Measurements from ENCODE around the gene REXO1.
"Not testable (repeated sequence)": the region's sequence is repeated elsewhere in the genome, so short reads cannot be mapped to it uniquely, and the experiment has no call there.

The REXO1 gene

DNA sequence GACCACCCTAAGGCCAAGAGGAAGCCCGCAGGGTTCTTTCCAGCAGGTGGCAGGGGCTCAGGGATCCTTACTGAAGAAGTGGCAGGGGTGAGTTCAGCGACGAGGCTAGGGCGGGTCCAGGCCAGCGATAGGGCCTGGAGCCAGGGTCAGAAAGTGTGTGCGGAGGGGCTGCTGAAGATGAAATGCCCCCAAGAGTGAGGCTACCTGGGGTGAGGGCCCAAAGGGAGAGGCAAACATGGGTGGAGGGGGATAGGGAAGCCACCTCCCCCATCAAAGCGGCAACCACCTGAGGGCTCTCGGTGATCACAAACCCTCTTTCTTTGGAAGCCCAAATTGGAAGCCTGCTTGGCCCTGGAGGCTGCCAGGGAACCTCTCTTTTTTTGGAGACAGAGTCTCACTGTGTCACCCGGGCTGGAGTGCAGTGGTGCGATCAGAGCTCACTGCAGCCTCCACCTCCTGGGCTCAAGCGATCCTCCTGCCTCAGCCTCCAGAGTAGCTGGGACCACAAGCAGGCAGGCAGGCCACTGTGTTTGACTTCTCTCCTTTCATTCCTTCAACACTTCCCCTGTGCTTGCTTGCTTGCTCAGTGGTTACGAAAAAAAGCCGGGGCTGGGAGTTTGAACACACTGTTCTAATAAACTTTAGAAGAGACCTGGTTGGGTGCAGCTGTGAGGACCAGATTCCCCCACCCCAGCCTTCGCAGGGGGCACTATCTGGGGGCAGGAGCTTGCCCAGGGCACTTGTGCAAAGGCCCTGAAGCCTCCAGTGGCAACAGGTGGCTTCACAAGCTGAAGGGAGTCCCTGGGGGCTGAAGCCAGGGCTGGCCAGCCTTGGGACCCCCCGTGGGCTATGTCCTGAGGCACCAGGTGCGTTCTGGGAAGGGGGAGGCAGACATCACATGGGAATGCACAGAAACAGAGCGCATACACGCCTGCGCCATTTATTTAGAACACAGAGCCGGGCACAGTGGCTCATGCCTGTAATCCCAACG is 34.8 kb downstream of the REXO1 start:
- no peak for DNase-seq (ENCODE audit: low spot score)

GRCh38 chr19:1812426-1813191 is 35.7 kb downstream of the REXO1 start:
- DNase-seq (ENCODE audit: low spot score), result peak; percentile 59

GRCh38 chr19:1811942-1812425 is 36.3 kb downstream of the REXO1 start, which contains the start of gene ATP8B3:
Gene ATP8B3 (minus strand): TSS chr19:1812276. CDS start chr19:1811736, 540 bp downstream.
- no peak for DNase-seq (ENCODE audit: low spot score)

- DNase-seq (ENCODE audit: low spot score), result no peak
These were observed 36.8 kb downstream of the REXO1 start for GRCh38 chr19:1811472-1811894.

DNA sequence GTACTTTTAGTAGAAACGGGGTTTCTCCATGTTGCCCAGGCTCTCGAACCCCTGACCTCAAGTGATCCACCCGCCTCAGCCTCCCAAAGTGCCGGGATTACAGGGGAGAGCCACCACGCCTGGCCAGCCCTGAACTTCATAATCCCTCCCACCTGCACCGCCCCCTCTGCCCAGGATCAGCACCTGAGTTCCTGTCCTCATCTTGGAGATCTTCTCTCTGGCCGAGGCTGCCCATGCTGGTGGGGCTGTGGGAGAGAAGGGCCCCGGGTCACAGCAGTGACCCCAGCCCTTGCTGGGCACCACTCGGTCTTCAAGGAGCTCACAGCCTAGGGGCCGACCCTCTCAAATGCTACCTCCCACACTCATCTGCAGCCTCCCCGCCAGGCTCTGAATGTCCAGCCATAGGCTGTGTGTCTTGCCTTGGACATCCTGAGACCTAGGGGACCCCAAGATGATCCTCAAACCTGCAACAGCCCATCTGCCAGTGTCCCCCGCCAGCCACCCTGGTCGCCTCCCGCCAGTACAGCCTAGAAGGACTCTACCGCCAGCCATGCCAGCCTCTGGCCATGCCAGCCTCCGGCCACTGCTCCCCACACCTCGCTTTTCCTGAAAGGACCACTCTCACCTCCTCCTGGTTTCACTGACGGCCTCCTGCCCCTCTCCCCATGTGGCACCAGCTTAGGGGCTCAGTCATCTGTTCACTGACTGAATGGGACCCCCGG is 37.7 kb downstream of the REXO1 start:
- DNase-seq (ENCODE audit: low spot score), result no peak

GRCh38 chr19:1809678-1810077 is 38.6 kb downstream of the REXO1 start:
- DNase-seq (ENCODE audit: low spot score), result no peak

- no peak for DNase-seq (ENCODE audit: low spot score)
These were observed 39.9 kb downstream of the REXO1 start for GRCh38 chr19:1808395-1808731.

GRCh38 chr19:1807695-1808394 is 40.4 kb downstream of the REXO1 start:
- no peak for DNase-seq (ENCODE audit: low spot score)

DNA sequence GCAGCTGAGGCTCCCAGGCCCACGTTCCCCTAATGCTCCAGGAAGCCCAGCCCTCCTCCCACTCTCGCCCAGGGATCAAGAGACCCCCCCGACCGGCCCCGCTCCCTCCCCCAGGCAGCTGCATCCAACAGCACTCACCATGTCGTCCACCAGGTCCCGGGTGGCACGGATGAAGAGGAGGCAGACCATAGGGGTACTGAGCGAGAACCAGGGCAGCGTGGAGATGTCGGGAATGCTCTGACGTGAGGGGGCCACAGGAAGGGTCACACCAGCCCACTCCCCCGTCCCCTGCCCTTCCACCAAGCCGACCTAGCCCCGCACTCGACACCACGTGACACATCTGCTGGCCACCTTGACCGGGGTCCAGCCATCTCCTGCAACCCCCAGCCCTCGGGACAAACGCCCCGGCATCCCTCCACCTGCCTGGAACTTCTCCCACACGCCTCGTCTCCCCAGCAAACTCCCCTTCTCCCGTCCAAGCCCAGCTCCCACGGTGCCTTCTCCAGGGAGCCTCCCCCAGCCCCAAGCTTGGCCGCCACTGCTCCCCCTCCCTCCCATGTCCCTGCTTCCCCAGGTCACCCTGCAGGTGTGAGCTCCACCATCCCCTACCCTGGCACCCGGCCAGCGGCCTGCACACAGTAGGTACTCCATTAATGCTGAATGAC is 41.1 kb downstream of the REXO1 start:
- no peak for DNase-seq (ENCODE audit: low spot score)

GRCh38 chr19:1806184-1807029 is 41.9 kb downstream of the REXO1 start:
- DNase-seq (ENCODE audit: low spot score), result no peak

DNA sequence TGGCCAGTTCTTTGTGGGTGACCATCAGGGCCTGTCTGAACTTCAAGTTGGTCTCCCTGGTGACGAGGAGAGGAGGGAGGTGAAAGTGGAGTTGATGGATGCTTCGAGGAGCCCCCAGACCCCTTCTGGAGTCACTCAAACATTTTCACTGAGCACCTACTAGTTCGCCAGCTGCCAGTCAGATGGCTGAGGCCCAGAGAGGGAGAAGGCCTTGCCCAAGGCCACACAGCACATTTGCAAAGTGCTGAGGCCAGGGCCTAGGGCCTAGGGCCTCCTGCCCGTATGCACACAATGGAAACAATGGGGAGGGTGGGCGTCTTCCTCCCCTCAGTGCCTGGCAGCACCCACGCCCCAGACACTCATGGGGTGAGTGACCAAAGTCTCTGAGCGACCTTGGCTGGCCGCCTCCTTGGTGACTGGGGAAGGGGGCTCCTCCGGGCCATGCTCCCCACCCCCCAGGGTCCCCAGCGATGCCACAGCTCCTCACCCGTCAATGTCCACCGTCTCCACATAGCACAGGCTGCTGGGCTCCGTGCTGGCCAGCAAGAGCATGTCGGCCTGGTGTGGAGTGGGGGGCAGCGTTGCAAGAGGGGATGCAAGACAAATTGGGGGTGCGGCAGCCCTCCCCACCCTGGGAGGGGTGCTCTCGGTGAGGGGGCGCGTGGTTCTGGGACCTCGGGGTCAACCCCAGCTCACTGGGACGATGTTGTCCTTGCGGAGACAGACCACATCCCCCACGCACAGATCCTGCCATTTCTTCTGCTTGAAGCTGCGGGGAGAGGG is 42.7 kb downstream of the REXO1 start:
- DNase-seq (ENCODE audit: low spot score), result no peak

- DNase-seq (ENCODE audit: low spot score), result no peak
These were observed 43.4 kb downstream of the REXO1 start for GRCh38 chr19:1804858-1805257.

GRCh38 chr19:1799695-1800342 is 48.5 kb downstream of the REXO1 start:
- no peak for DNase-seq (ENCODE audit: low spot score)

- DNase-seq (ENCODE audit: low spot score), result not testable (repeated sequence)
These were observed 51.0 kb downstream of the REXO1 start for GRCh38 chr19:1797313-1797712.

DNA sequence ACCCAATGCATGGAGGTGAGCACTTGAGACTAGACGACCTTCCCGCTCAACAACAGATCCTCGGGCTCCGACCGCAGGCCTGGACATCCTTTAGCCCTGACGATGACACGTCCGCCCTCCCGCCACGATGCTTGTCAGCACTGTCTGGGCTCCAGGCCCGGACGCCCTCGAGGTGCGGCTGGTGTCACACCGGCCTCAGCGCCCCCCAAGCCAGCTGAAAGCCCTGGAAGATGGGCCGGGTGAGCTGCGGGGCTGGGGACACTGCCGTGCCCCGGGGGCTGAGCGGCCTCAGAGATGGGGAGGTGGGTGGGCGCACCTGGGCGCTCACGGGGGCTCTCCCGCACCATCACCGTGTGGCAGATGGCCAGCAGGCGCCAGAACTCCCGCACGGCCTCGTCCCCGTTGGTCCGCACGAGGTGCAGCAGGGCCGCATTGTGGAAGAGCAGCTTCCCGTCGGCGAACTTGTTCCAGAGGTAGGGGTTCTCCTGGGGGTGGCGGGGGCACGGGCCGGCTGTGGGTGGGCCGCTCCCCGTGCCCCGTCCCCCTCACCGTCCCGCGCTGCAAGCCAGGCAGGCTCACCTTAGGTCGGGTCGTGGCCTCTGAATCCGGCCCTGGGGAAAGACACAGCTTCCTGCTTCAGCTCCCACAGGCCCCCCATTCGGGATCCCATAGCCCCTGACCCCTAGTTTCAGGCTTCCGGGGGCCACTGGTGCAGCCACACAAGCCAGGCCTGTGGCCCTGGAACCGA is 51.7 kb downstream of the REXO1 start:
- no peak for DNase-seq (ENCODE audit: low spot score)

DNA sequence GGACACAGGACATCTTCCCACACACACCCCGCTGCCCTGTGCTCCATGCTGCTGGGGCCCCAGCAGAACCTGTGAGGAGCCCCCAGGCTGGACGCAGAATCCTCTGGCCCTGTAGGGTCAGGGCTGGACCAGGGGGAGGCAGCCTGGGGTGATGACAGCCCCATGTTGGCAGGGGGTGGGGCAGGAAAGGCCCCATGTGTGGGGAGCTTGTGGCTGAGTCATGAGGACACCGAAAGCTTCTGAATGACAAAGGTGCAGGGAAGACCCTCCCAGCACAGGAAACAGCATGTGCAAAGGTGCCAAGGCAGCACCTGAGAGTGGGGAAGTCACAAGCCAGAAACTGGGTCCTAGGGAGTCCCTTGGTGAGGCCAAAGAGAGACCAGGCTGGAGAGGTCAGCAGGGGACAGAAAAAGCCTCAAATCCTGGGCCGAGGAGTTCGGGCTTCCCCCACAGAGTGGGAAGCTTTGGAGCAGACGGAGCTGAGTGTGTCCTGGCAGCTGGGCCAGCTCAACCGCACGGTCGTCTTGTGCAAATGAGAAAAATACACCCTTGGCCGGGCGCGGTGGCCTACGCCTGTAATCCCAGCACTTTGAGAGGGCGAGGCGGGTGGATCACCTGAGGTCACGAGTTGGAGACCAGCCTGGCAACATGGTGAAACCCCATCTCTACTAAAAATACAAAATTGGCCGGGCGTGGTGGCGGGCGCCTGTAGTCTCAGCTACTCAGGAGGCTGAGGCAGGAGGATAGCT is 53.7 kb downstream of the REXO1 start:
- DNase-seq (ENCODE audit: low spot score), result no peak

GRCh38 chr19:1791879-1792278 is 56.4 kb downstream of the REXO1 start:
- DNase-seq (ENCODE audit: low spot score), result no peak
